HepG2 (cell line): ENCODE measurements around the gene PAIP1. TPM values are rescaled to one million over a fixed set of nuclear protein-coding genes. Genes with fewer than 3 reads are reported as not detected.

ENCODE experiments used
- DNMT1 ChIP-seq: sonication (generic); formaldehyde crosslinking; IDR thresholded peaks from 2 replicates; pipeline ENCODE4 v1.5.1; 2020; ENCODE audit warnings: mild to moderate bottlenecking, missing genetic modification reagents
- FOXJ3 ChIP-seq: sonication (generic); formaldehyde crosslinking; IDR thresholded peaks from 2 replicates; pipeline ENCODE4 v1.4.0; 2020; ENCODE audit warnings: missing genetic modification reagents, mild to moderate bottlenecking, borderline replicate concordance
- HES4 ChIP-seq: sonication (generic); formaldehyde crosslinking; IDR thresholded peaks from 2 replicates; pipeline ENCODE4 v1.9.0; 2021; ENCODE audit warnings: mild to moderate bottlenecking, missing genetic modification reagents, borderline replicate concordance
- HNRNPH1 ChIP-seq: fragments of 200-400 bp; formaldehyde crosslinking; optimal IDR thresholded peaks from 2 replicates; pipeline ENCODE3; 2017; ENCODE audit warnings: mild to moderate bottlenecking, low read depth, low read length
- HNRNPL ChIP-seq: fragments of 200-400 bp; formaldehyde crosslinking; IDR thresholded peaks from 2 replicates; pipeline ENCODE4 v1.6.1; 2017; ENCODE audit warnings: mild to moderate bottlenecking, low read depth, low read length
- KAT7 ChIP-seq: IDR thresholded peaks from 2 replicates; pipeline ENCODE4 v1.6.1; 2018; ENCODE audit warnings: borderline replicate concordance, missing compliant biosample characterization
- MXD4 ChIP-seq: IDR thresholded peaks from 2 replicates; pipeline ENCODE4 v1.6.1; 2016; ENCODE audit warnings: mild to moderate bottlenecking, missing biosample characterization, missing genetic modification reagents
- NFIB ChIP-seq: sonication (generic); formaldehyde crosslinking; IDR thresholded peaks from 2 replicates; pipeline ENCODE4 v1.9.0; 2021; ENCODE audit warnings: missing genetic modification reagents, mild to moderate bottlenecking, borderline replicate concordance
- POLR2A ChIP-seq, 2 experiments: IDR thresholded peaks; 2 replicates each; pipeline ENCODE4 v1.6.1; 2011; ENCODE audit warnings: low read depth in 2 of 2, low read length in 2 of 2, mild to moderate bottlenecking in 1 of 2, moderate library complexity in 1 of 2; ENCODE audit not compliant: insufficient read depth in 1 of 2
- REL ChIP-seq: sonication (generic); formaldehyde crosslinking; conservative IDR thresholded peaks from 2 replicates; pipeline ENCODE4 v1.8.0; 2022; ENCODE audit warnings: mild to moderate bottlenecking, missing genetic modification reagents, moderate library complexity
- STAG1 ChIP-seq: sonication (generic); formaldehyde crosslinking; IDR thresholded peaks from 2 replicates; pipeline ENCODE4 v1.4.0; 2020; ENCODE audit warnings: missing genetic modification reagents
- TARDBP ChIP-seq: sonication (generic); formaldehyde crosslinking; IDR thresholded peaks from 2 replicates; pipeline ENCODE4 v1.8.0; 2022; ENCODE audit warnings: mild to moderate bottlenecking, missing genetic modification reagents
- YEATS2 ChIP-seq: sonication (generic); formaldehyde crosslinking; IDR thresholded peaks from 2 replicates; pipeline ENCODE4 v1.4.0; 2020; ENCODE audit warnings: missing genetic modification reagents, borderline replicate concordance
- ZNF234 ChIP-seq: sonication (generic); formaldehyde crosslinking; conservative IDR thresholded peaks from 2 replicates; pipeline ENCODE4 v1.5.1; 2020; ENCODE audit warnings: mild to moderate bottlenecking, missing genetic modification reagents
- ZNF556 ChIP-seq: sonication (generic); formaldehyde crosslinking; IDR thresholded peaks from 2 replicates; pipeline ENCODE4 v1.4.0; 2020; ENCODE audit warnings: mild to moderate bottlenecking, missing genetic modification reagents, borderline replicate concordance
- ZNF564 ChIP-seq: sonication (generic); formaldehyde crosslinking; IDR thresholded peaks from 2 replicates; pipeline ENCODE4 v1.8.1; 2023; ENCODE audit warnings: mild to moderate bottlenecking, missing genetic modification reagents
- ZNF777 ChIP-seq: sonication (generic); formaldehyde crosslinking; IDR thresholded peaks from 2 replicates; pipeline ENCODE4 v1.4.0; 2020; ENCODE audit warnings: missing genetic modification reagents
- polyA plus RNA-seq, 8 experiments: library from polyadenylated mRNA; depleted of rRNA in 3 of 8; stranded (reverse) in 7 of 8; unstranded in 1 of 8; fragments of >200 nt; fragmentation: Illumina TruSeq in 4 of 8; extraction: Trizol in 4 of 8; gene quantifications; 2 replicates each; pipeline versions ENCODE4 v1.2.1 to v1.2.3, GENCODE V29; 2011 to 2016; ENCODE audit warnings: low read depth in 4 of 8, missing spikeins in 1 of 8, mixed read lengths in 1 of 8; ENCODE audit not compliant: insufficient read depth in 1 of 8
- total RNA-seq, 5 experiments: library from RNA; depleted of rRNA; stranded (reverse); fragments of >200 nt; fragmentation: Illumina TruSeq; extraction: Trizol; gene quantifications; 2 replicates each; pipeline ENCODE4 v1.2.3, GENCODE V29; 2016; ENCODE audit warnings: low read depth in 1 of 5
- TF ChIP-seq, protein P1 (sequence below): sonication (generic); formaldehyde crosslinking; IDR thresholded peaks from 2 replicates; pipeline ENCODE4 v1.9.0; 2021; ENCODE audit warnings: missing genetic modification reagents, borderline replicate concordance
- TF ChIP-seq, protein P2 (sequence below): sonication (generic); formaldehyde crosslinking; IDR thresholded peaks from 2 replicates; pipeline ENCODE4 v1.8.1; 2023; ENCODE audit warnings: mild to moderate bottlenecking, inconsistent platforms, moderate library complexity, missing genetic modification reagents, borderline replicate concordance
- TF ChIP-seq, protein P3 (sequence below): sonication (generic); formaldehyde crosslinking; IDR thresholded peaks from 2 replicates; pipeline ENCODE4 v1.8.1; 2023; ENCODE audit warnings: mild to moderate bottlenecking, missing genetic modification reagents
- TF ChIP-seq, protein P4 (sequence below): sonication (generic); formaldehyde crosslinking; IDR thresholded peaks from 2 replicates; pipeline ENCODE4; 2020; ENCODE audit warnings: missing genetic modification reagents, mild to moderate bottlenecking, borderline replicate concordance

PAIP1 gene
- total and polyA plus RNA-seq, 2 of the 13 experiments (the other 11 are each of a cell fraction or from before 2014, with no cell fraction given) = 96.6 to 116 TPM

DNA sequence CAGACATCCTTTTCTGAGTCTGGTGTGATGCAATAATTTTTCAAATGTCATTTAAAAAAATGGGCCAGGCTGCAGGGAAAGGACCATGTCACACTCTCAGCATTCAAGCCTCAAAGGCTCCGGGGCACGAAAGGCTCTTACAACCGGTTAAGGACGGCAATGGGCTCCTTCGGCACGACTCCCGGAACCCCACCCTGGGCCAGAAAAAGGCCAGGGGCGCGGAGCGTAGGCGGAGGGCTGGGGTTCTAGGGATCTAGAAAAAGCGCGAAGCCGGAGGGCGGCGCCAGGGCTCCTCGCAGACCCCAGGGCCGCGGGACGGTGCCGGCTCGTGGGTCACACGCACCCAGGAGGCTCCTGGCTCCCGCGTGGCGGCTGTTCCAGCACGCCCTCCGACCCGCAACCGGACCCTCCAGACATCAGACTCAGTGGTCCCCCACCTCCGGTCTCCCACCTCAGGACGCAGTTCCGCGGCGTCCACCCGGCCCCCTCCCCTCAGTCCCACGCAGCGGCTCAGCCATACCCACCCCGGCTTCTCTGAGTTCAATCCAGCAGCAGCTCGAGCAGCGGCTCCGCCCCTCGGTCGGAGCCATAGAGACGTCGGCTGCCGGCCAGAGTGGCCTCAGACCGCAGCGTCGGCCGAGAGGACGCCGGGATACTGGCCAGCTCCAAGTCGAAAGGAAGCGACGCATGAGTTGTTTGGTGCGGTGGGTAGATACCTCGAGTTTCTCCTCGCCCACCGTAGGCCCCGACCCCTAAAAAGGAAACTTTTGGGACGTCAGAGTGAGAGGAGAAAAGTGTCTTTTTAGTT, 73.4 kb downstream of the PAIP1 start, which contains the start of gene TMEM267 (continued):
- TF ChIP-seq, protein P1, sequence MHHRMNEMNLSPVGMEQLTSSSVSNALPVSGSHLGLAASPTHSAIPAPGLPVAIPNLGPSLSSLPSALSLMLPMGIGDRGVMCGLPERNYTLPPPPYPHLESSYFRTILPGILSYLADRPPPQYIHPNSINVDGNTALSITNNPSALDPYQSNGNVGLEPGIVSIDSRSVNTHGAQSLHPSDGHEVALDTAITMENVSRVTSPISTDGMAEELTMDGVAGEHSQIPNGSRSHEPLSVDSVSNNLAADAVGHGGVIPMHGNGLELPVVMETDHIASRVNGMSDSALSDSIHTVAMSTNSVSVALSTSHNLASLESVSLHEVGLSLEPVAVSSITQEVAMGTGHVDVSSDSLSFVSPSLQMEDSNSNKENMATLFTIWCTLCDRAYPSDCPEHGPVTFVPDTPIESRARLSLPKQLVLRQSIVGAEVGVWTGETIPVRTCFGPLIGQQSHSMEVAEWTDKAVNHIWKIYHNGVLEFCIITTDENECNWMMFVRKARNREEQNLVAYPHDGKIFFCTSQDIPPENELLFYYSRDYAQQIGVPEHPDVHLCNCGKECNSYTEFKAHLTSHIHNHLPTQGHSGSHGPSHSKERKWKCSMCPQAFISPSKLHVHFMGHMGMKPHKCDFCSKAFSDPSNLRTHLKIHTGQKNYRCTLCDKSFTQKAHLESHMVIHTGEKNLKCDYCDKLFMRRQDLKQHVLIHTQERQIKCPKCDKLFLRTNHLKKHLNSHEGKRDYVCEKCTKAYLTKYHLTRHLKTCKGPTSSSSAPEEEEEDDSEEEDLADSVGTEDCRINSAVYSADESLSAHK (CRISPR knock-in tag) = no peak
- TF ChIP-seq POLR2A (IDR thresholded peaks at IDR 0.05; ENCODE audit: insufficient read depth in 1 of 2, low read depth in 2 of 2, low read length in 2 of 2) = peak; percentile 82 to 91
- no peak for TF ChIP-seq ZNF777 (CRISPR knock-in tag)
- TF ChIP-seq HNRNPH1 = peak; percentile 49
- peak; percentile 55; the same call in 1 of the 2 replicates for TF ChIP-seq MXD4 (CRISPR knock-in tag)
- no peak for TF ChIP-seq ZNF556
- TF ChIP-seq TARDBP (CRISPR knock-in tag) = peak; percentile 76; the same call in 1 of the 2 replicates
- TF ChIP-seq KAT7 (CRISPR knock-in tag) = peak; percentile 81; the same call in 1 of the 2 replicates
- TF ChIP-seq, protein P2, sequence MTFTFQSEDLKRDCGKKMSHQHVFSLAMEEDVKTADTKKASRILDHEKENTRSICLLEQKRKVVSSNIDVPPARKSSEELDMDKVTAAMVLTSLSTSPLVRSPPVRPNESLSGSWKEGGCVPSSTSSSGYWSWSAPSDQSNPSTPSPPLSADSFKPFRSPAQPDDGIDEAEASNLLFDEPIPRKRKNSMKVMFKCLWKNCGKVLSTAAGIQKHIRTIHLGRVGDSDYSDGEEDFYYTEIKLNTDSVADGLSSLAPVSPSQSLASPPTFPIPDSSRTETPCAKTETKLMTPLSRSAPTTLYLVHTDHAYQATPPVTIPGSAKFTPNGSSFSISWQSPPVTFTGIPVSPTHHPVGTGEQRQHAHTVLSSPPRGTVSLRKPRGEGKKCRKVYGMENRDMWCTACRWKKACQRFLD (CRISPR knock-in tag) = no peak; the same call in 1 of the 2 replicates
- no peak for TF ChIP-seq FOXJ3 (CRISPR knock-in tag)
- TF ChIP-seq DNMT1 (CRISPR knock-in tag) = peak; percentile 28; the same call in 1 of the 2 replicates
- no peak for TF ChIP-seq NFIB (CRISPR knock-in tag)
- TF ChIP-seq, protein P3, sequence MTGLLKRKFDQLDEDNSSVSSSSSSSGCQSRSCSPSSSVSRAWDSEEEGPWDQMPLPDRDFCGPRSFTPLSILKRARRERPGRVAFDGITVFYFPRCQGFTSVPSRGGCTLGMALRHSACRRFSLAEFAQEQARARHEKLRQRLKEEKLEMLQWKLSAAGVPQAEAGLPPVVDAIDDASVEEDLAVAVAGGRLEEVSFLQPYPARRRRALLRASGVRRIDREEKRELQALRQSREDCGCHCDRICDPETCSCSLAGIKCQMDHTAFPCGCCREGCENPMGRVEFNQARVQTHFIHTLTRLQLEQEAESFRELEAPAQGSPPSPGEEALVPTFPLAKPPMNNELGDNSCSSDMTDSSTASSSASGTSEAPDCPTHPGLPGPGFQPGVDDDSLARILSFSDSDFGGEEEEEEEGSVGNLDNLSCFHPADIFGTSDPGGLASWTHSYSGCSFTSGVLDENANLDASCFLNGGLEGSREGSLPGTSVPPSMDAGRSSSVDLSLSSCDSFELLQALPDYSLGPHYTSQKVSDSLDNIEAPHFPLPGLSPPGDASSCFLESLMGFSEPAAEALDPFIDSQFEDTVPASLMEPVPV (CRISPR knock-in tag) = peak; percentile 79
- TF ChIP-seq HNRNPL = 0 out of 2 replicates have a peak, but pooled peaks have one; percentile 47
- TF ChIP-seq, protein P4, sequence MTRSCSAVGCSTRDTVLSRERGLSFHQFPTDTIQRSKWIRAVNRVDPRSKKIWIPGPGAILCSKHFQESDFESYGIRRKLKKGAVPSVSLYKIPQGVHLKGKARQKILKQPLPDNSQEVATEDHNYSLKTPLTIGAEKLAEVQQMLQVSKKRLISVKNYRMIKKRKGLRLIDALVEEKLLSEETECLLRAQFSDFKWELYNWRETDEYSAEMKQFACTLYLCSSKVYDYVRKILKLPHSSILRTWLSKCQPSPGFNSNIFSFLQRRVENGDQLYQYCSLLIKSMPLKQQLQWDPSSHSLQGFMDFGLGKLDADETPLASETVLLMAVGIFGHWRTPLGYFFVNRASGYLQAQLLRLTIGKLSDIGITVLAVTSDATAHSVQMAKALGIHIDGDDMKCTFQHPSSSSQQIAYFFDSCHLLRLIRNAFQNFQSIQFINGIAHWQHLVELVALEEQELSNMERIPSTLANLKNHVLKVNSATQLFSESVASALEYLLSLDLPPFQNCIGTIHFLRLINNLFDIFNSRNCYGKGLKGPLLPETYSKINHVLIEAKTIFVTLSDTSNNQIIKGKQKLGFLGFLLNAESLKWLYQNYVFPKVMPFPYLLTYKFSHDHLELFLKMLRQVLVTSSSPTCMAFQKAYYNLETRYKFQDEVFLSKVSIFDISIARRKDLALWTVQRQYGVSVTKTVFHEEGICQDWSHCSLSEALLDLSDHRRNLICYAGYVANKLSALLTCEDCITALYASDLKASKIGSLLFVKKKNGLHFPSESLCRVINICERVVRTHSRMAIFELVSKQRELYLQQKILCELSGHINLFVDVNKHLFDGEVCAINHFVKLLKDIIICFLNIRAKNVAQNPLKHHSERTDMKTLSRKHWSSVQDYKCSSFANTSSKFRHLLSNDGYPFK (CRISPR knock-in tag) = peak; percentile 70; the same call in 1 of the 2 replicates
- no peak for TF ChIP-seq STAG1
- TF ChIP-seq ZNF234 (CRISPR knock-in tag) = no peak
- peak; percentile 86 for TF ChIP-seq YEATS2 (CRISPR knock-in tag)
- TF ChIP-seq ZNF564 (CRISPR knock-in tag) = peak; percentile 59; the same call in 1 of the 2 replicates
- peak; percentile 61; the same call in 1 of the 2 replicates for TF ChIP-seq REL (CRISPR knock-in tag)
- TF ChIP-seq HES4 = peak; percentile 70; the same call in 1 of the 2 replicates
